RPMI8226 (cell line): Measurements from ENCODE around the gene C19orf18.
"Not testable (repeated sequence)": the region's sequence is repeated elsewhere in the genome, so short reads cannot be mapped to it uniquely, and the experiment has no call there.

Experiments used
- DNase-seq: peaks from one replicate; pipeline ENCODE4 v3.0.0-alpha.2; 2015

The C19orf18 gene

DNA sequence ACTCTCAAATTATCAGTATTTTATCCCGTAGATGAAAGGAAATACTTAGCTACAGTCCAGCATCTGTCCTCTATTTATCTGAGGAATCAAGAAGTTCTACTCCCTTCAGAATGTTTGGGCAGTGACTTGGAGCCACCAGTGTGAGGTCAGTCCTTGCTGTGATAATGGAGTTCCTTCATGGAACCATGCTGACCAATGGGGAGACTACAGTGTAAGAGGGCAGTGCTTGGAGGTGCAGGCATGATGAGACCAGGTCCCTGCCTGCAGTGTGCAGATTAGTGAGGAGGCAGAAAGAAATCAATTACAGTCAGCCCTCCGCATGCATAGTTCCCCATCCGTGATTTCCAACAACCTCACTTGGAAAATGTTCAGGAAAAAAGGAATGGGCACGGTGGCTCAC lies at the start of gene C19orf18:
Gene C19orf18 (minus strand): TSS at position 101 of the 400 bp plus-strand sequence. CDS start 102 bp downstream, outside the sequence.
- no peak for DNase-seq

DNA sequence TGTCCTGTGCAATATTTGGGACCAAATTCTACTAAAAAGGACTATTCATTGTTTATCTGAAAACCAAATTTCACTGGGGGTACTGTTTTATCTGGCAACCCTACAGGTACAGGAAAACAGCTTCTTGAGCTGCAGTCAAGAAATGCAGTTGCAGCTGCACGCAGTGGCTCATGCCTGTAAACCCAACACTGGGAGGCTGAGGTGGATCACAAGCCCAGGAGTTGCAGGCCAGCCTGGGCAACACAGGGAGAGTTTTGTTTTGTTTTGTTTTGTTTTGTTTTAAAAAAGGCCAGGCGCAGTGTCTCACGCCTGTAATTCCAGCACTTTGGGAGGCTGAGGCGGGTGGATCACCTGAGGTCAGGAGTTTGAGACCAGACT lies 47.9 kb upstream of the C19orf18 start:
- no peak for DNase-seq

DNA sequence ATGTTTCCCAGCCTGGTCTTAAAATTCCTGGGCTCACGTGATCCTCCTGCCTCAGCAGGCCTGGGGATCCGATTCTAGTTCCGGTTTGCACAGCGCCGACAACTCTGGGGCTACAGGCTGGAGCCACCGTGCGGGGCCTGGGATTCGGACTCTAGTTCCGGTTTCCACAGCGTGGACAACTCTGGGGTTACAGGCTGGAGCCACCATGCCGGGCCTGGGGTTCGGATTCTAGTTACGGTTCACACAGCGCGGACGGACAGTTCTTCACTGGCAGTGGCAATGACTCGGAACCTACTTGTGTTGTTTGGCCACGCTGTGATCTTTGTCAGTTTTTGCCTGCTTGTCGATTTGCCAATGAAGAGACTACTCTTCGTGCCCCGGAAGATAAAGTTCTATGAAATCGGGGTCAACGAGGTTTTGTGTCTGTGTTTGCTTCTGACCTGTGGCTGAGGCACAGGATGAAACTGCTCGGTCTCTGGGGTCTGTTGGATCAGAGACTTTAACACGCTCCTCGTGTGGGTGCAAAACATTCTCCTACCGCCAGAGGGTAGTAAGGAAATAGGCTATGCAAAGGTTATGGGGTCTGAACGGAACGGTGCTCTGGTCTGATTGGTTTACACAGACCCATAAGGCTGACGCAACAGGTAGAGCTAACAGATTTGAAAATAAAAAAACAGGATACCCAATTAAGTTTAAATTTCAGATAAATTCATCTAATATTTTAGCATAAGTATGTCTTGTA lies 47.4 kb upstream of the C19orf18 start:
- DNase-seq = peak; percentile 51

DNA sequence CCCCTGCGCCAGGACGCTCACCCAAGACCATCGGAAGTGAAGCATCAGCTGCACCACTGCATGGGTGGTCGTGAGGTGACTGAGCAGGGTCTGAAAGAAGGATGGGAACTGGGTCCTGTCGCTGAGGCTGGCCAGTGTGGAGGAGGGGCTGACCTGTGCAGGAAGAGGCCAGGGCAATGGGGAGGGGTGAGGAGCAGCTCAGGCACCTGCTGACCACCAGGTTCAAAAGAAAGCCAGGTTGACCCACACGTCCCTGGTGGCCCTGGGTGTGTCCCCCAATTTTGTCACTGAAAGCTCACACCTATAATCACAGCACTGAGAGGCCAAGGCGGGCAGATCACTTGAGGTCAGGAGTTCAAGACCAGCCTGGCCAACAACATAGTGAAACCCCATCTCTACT lies 45.8 kb upstream of the C19orf18 start:
- no peak for DNase-seq

DNA sequence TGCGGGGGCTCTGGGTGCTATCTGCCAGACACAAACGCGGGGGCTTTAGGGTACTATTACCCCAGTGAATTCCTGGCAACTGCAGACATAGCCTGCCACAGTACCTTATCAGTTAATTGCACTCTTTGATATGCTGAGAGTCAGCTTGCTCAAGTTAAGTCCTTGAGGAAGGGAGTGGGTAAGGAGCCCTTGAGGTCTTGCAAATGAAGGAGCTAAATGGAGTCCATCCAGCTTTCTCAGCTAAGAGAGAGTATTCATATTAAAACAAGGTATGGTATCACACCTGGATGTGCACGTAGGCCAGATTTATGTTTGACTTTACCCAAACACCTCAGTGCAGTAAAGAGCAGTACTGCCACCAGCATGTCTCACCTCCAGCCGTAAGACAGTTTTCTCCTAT lies 39.8 kb upstream of the C19orf18 start:
- no peak for DNase-seq

DNA sequence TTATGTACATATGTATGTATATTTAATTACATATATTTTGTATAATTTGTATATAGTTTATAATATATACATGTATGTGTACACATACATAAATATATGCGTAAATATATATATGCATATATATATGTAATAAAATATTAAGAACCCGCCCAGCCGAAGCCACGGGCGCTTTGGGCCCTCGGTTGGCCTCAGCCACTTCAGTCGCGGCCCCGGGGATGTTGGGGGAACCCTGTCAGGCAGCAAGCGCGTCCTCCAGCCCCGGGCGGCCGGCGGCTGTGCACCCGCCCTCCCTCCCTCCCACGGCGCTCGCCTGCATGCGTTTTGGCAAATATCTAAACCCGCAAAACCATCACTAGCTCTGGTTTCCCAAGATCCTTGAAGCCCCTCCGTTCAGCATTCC lies 36.2 kb upstream of the C19orf18 start:
- no peak for DNase-seq

DNA sequence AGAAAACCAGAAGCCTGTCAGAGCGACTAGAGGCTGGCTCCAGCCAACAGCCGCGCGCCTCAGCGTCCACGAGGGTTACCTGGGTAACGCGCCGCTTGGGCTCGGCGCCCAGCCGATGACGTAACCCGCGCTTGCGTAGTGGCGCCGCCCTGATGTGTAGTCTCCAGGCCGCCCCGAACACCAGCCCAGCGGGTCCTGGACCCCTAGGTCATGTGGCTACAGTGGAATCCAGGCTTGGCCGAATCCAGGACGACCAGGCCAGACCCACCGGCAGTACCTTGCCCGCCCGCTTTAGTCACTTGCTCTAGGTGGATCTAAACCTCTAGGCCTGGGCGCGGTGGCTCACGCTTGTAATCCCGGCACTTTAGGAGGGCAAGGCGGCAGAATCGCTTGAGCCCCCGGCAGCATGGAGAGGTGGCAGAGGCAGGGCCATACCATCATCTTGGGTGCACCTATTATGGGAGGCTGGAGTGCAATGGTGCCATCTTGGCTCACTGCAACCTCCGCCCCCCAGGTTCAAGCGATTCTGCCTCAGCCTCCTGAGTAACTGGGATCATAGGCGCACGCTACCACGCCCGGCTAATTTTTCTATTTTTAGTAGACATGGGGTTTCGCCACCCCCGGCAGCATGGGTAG lies 35.5 kb upstream of the C19orf18 start:
- DNase-seq = peak; percentile 92

DNA sequence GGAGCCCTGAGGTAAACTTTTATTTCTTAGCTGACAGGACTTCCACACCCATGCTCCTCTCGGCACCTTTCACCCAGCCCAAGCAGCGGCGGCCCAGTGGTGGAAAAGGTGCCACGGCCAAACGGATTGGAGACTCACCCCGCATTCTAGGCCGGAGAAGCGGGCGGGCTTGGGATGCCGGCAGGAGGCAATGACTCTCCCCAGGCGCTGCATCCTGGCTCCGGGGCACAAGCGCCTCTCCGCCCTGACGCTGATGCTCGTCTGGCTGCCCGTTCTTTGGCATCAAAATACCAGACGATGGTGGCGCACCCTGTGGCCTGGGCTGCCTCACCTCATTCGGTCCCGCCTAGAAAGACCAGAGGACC lies 34.9 kb upstream of the C19orf18 start:
- no peak for DNase-seq

DNA sequence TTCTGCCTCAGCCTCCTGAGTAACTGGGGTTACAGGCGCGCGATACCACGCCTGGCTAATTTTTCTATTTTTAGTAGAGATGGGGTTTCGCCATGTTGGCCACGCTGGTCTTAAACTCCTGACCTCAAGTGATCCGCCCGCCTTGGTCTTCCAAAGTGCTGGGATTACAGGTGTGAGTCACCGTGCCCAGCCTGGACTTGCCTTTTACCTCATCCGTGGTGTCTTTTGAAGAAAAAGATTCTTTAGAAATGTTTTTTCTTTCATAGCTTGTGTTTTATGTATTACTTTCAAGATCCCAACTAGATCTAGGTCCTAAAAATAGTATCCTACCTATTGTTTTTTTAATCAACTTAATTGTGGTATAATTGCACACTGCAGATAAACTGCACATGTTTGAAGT lies 34.5 kb upstream of the C19orf18 start:
- not testable (repeated sequence) for DNase-seq

DNA sequence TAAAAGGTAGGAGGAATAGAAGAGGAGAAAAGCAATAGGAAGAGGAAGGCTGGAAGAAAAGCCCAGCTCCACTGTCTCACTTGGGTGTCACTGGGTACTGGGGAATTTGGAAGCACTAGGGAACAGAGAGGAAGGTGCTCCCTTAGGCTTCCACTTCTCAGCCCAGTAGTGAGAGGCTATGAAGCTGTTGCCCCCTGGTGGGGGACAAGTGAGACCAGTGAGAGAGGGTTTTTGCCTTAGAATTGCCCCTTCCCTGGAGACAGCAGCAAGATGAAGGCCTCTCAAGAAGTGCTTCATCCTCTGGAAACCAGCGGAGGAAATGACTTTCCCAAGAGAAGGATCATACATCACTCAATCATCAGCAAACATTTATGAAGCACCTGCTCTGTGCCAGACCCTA lies 33.0 kb upstream of the C19orf18 start:
- DNase-seq = peak; percentile 15

DNA sequence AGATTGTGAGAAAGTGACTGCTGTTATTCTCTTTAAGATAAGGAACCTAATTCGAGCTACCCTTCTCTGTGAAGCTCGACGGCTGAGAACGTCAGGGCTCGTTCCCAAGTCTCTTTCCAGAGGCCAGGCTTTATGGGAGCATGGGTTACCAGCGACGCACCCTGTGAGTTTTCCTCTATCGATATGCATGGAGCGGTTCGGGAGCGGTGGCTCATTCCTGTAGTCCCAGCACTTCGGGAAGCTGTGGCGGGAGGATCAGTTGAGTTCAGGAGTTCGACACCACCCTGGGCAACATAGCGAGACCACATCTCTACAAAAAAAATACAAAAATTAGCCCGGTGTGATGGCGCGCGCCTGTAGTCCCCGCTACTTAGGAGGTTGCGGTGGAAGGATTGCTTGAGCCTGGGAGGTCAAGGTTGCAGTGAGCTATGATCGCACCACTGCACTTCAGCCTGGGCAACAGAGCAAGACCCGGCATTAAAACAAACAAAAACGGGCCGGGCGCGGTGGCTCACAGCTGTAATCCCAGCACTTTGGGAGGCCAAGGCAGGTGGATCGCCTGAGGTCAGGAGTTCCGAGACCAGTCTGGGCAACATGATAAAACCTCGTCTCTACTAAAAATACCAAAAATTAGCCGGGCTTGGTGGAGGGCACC lies 29.0 kb upstream of the C19orf18 start:
- no peak for DNase-seq

DNA sequence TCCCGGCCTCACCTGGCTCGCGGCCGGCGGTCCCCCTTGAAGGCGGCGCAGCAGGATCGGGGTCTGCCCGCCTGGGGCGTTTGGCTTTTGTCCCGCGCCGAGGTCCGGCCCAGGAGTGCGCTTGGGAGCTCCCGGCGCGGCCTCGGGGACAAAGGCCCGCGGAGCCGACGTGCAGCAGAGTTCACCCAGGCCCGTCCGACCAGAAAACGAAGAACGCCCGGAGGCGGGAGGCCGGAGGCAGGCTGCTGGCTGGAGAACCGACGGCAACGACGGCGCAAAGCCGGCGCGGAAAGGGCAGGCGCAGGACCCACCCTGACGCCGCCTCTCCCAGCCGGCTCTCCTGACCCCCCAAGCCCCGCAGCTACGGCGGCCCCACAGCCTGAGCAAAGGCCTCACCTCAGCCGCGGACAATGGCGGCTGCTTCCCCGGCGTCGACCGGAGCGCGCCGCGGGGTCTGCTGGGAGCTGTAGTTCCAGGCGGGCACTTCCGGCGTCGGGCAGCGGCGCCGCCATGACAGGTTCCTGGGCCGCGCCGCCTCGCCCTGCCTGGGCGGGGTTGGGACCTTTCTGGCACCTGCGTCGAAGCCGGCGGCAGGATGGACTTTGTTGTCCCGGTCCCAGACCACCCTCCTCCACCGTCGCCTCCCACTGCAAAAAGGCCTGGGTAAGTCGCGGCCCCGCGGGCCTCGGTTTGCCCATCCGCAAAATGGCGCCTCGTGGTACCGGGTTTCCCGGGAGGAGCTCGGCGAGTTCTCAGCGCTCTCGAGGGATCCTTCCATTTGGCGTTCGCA lies 28.2 kb upstream of the C19orf18 start, which contains the start of gene ZNF606:
Gene ZNF606 (minus strand): TSS at position 437 of the 790 bp plus-strand sequence. CDS start 1,501 bp downstream, outside the sequence.
- peak; percentile 90 for DNase-seq

DNA sequence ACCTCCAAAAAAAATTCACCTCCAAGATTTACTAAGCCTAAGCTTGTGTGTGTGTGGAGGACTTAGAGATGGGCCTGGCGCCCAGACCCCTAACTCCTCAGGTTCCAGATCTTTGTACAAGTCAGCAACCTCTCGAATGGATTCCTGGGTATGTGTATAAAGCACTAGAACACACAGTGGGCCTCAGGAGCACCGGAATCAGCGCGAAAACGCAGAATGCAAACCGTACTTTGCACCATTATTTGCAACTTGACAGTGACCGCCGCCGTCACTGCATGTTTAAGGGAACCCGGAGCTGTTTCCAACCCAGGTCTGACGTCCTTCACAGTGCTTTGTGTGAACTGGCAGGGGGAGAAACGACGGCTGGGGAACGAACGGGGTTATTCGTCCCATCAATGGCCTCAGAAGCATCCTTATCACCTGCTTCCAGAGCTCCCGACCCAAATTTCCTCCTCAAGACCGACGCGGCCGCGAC lies 27.6 kb upstream of the C19orf18 start:
- no peak for DNase-seq

DNA sequence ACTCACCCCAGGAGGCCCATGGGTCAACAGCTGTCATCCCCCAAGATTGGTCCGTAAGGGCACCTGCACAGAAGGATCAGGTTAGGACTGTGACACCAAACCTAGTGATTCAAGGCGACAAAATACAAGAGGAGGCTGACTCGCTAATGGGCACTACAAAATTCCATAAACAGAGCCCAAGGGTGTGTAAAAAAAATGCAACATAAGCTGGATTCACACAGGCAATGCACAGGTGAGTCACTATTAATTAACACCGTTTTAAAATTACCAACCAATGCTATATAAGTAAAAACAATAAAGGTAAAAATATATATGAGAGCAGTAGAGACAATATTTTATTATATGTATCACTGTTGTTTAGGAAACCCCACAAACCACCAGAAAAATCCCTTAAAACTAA lies 26.3 kb upstream of the C19orf18 start:
- DNase-seq = no peak

DNA sequence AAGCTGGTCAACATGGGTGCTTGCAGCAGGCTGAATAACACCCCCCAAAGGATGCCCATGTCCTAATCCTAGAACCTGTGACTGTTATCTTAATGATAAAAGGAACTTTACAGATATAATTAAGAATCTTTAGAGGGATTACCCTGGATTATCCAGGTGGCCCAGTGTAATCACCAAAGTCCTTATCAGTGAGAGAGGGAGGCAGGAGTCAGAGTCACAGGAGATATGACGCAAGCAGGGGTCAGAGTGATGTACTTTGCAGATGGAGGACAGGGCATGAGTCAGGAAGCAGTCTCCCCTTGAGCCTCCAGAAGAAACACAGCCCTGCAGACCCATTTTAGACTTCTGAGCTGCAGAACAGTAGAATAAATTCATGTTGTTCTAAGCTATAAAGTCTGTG lies 18.5 kb upstream of the C19orf18 start:
- DNase-seq = no peak

DNA sequence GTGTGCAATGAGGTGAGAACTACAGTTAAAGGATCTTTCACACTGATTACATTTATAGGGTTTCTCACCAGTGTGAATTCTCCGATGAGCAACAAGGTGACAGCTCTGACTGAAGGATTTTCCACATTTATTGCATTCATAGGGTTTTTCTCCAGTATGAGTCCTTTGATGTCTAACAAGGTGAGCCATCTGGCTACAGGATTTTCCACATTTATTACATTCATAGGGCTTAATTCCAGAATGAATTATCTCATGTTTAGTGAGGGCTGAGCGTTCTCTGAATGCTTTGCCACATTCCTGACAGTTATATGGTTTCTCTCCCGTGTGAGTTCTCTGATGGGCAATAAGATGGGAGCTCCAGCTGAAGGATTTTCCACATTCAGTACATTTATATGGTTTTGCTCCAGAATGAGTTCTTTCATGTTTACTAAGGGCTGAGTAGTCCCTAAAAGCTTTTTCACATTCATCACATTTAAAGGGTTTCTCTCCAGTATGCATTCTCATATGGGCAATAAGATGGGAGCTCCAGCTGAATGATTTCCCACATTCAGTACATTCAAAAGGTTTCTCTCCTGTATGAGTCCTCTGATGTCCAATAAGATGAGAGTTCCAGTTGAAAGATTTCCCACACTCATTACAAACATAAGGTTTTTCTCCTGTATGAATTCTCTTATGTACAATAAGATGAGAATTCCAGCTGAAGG lies 4.4 kb upstream of the C19orf18 start:
- DNase-seq = no peak

DNA sequence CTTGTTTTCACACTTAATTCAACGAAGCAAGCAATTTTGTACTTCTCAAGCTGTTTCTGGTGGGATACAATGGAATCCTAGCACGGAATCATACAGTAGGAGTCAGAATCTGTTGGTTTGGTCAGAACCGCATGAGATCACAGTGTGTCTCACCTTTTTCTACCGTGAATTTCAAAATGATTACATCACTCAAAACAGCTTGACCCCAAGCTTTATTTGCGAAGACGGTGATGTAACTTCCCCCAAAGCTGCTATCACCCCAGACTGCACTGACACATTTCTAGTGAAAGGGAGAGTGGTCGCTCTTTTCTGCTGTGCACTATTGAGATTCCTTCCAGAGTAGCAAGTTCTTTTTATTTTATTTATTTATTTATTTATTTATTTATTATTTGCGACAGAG lies 9.6 kb downstream of the C19orf18 start:
- DNase-seq = no peak

DNA sequence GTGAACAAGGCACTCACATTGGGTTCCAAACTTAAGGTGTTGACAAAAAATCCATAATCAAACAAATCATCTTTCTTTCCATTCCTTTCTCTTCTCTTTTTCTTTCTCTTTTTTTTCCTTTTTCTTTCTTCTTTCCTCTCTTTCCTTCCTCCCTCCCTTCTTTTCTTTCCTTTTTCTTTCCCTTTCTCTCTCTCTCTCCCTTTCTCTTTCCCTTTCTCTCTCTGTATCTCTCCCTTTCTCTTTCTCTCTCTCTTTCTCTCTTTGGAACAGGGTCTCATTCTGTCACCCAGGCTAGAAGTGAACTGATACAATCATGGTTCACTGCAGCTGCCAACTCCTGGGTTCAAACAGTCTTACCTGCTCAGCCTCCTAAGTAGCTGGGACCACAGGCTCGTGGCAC lies 12.5 kb downstream of the C19orf18 start:
- DNase-seq = no peak

DNA sequence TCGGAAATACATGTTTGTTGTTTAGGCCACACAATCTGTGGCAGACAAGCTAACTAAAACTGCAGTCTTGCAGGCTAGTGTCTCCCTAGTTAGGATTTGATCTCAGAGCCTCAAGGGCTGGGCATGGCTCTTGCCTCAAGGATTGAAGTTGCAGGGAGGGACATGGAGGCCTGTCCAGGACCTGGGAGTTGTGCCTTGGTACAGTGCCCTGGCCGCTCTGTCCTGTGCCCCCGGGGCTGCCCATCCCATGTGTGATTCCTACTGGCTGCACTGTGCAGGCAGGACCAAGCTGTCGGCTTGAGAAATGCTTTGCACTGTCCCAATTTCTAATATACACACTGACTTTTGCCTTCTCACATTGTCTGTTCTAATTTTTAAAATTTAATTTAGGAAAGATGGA lies 19.3 kb downstream of the C19orf18 start:
- no peak for DNase-seq

DNA sequence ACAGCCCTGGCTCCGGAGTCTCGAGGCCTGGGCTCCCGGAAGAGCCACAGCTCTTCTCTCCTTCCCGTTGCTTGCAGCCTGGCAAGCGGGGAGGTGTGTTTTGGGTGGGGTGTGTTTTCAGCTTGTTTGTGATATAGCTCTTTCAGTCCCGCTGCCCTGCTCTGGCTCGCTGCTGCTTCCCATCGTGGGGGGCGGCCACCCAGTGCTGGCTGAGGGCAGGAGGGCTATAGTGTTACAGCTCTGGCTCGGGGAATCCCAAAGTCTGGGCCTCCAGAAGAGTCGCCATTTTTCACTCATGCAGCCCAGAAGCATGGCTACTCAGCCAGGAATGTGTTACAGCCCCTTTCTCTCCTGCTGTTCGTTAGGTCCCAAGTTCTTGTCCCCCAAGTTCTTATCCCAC lies 24.6 kb downstream of the C19orf18 start:
- no peak for DNase-seq

DNA sequence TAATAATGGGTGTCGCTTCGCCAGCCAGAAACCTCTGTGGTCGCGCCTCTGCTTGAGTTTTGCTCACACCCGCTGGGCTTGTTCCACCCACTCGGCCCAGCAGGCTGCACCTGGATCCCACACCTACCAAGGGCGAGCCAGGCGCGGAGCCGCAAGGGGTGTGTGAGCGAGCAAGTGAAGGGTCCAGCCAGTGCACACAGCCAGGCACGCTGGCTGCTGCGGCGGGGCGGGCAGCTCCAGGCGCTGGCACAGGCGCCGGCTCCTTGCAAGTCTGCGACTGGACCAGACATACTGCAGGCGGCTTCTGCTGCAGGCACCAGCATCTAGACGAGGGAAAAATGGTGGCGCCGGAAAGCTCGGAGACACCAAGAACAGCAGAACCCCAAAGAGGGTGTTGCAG lies 25.0 kb downstream of the C19orf18 start:
- no peak for DNase-seq

DNA sequence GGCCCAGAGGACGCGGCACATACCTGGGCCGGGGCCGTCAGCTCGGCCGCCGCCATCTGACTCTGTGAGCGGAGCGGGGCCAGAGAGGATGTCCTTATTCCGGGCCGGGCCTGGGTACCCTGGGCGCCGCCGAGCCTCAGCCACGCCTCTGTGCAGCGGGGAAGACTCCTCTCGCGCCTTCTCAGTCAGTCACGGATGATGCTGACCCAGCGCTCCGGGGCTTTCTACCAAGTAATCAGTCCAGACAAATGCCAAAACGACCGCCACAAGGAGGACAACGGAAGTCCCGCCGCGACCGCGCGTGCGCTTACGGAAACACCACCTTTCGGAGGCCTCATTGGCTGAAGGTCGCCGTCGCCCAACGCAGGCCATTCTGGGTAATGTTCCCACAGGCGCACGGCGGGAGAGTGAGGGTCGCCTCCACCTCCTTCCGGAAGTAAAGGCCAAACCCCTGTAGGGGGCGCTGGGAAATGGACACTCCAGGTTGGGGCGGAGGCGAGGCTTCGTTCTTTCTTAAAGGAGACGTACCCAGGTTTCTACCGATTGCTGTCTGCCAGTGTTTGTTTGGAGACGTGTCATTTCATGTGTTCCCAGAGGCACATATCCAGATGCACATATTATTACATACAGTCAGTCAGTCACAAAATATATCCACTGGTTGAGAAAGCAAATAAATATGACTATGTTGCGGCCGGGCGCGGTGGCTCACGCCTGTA lies 26.8 kb downstream of the C19orf18 start, which contains the start of gene ZNF256:
Gene ZNF256 (minus strand): TSS at position 288 of the 716 bp plus-strand sequence. CDS start 232 bp downstream, at position 56.
- DNase-seq = peak; percentile 98
